Temporal lobe (tissue), 1 donor: ENCODE data around the gene SLC23A1. TPM values are rescaled to one million over a fixed set of nuclear protein-coding genes. Genes with fewer than 3 reads are reported as not detected.

Source experiments
- total RNA-seq: library from RNA; depleted of rRNA; stranded (reverse); fragments of >200 nt; gene quantifications from one replicate; pipeline ENCODE4 v1.2.3, GENCODE V29; 2014

SLC23A1 gene
- total RNA-seq, 1 donor from 2014 or later = not detected

Other genes starting within 250 kb of the SLC23A1 start
- 9.1 TPM for gene SIL1, start 184.9 kb downstream of the SLC23A1 start, total RNA-seq
- 631 TPM for gene MATR3, start 89.6 kb downstream of the SLC23A1 start, total RNA-seq
- gene PAIP2, start 41.4 kb downstream of the SLC23A1 start, total RNA-seq = 85.6 TPM
- gene MZB1, start 6.6 kb upstream of the SLC23A1 start, total RNA-seq = not detected
- gene PROB1, start 11.8 kb upstream of the SLC23A1 start, total RNA-seq = 0.49 TPM
- 3.7 TPM for gene SPATA24, start 20.8 kb upstream of the SLC23A1 start, total RNA-seq
- 45.2 TPM for gene DNAJC18, start 56.2 kb upstream of the SLC23A1 start, total RNA-seq
- gene ECSCR, start 79.4 kb upstream of the SLC23A1 start, total RNA-seq = 3.4 TPM
- not detected for gene SMIM33, start 87.7 kb upstream of the SLC23A1 start, total RNA-seq
- gene STING1, start 99.5 kb upstream of the SLC23A1 start, total RNA-seq = 3.2 TPM
- 97.1 TPM for gene UBE2D2, start 178.0 kb upstream of the SLC23A1 start, total RNA-seq